ENCODE data around the gene KLC4.

DNA sequence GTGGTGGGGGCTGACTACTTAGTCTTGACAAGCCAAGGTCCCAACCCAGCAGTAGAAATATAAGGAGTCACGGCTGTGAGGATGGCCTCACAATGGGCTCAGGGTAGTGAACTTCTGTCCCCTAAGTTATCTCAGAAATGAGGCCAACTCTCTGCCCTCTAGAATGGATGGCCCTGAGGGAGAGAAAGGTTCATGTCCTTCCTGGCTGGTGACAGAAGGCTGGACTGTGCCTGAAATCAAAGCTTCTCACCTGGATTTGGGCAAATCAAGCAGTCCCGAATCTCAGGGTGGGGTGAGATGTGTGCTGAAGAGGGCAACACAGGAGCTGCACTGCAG is 25.3 kb upstream of the KLC4 start:
- TF ChIP-seq, protein P1, sequence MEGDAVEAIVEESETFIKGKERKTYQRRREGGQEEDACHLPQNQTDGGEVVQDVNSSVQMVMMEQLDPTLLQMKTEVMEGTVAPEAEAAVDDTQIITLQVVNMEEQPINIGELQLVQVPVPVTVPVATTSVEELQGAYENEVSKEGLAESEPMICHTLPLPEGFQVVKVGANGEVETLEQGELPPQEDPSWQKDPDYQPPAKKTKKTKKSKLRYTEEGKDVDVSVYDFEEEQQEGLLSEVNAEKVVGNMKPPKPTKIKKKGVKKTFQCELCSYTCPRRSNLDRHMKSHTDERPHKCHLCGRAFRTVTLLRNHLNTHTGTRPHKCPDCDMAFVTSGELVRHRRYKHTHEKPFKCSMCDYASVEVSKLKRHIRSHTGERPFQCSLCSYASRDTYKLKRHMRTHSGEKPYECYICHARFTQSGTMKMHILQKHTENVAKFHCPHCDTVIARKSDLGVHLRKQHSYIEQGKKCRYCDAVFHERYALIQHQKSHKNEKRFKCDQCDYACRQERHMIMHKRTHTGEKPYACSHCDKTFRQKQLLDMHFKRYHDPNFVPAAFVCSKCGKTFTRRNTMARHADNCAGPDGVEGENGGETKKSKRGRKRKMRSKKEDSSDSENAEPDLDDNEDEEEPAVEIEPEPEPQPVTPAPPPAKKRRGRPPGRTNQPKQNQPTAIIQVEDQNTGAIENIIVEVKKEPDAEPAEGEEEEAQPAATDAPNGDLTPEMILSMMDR (IDR thresholded peaks at IDR 0.05): no peak
- no peak for TF ChIP-seq POLR2A (IDR thresholded peaks at IDR 0.05)

Measured in right lobe of liver (tissue), 4 donors.